ENCODE measurements around the gene HOXD12.

The HOXD12 gene

DNA sequence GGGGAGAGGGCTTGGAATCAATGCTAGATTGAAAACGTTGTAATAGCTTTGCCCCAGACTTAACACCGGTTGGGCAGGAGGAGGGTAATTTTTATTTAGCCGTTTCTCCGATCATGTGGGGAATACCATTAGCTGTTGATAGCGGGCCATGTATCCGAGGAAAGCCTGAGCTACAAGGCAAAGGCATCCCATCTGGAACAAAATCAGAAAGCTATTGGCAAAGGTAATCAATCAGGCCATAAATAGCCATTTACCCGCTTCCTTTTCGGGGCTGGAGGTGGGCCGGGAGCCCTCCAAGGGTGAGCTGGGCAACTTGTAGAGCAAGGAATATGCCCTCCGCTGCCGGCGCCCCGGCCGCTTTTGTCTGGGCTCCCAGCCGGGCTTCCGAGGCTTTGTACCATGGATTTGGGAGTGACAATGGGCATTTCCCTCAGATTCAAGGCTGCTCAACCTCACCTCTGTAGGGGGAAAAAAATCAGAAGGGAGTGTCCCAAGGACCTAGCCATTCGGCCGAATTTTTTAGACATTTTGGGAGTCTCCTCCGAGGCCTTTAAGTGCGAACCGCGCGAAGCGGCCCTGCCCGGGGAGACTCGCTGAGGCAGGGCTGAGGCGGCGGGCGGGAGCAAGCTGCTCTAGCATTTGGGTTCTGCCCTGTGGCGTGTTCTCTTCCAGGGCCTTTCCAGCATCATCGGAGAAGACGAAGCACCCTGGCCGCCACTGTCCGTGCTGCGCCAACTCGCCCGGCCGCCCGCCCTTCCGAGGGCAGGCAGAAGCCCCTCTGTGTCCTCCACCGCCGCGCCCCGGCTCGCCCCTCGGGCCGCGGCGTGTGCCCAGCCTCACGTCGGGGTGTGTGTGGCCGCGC, 21.8 kb downstream of the HOXD12 start:
- DNase-seq, result peak; percentile 28

GRCh38 chr2:176122052-176122682, 22.6 kb downstream of the HOXD12 start:
- no peak for DNase-seq

DNA sequence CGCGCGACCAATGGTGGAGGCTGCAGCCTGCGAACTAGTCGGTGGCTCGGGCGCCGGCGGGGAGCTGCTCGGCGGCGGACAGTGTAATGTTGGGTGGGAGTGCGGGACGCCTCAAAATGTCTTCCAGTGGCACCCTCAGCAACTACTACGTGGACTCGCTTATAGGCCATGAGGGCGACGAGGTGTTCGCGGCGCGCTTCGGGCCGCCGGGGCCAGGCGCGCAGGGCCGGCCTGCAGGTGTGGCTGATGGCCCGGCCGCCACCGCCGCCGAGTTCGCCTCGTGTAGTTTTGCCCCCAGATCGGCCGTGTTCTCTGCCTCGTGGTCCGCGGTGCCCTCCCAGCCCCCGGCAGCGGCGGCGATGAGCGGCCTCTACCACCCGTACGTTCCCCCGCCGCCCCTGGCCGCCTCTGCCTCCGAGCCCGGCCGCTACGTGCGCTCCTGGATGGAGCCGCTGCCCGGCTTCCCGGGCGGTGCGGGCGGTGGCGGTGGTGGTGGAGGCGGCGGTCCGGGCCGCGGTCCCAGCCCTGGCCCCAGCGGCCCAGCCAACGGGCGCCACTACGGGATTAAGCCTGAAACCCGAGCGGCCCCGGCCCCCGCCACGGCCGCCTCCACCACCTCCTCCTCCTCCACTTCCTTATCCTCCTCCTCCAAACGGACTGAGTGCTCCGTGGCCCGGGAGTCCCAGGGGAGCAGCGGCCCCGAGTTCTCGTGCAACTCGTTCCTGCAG, 23.3 kb downstream of the HOXD12 start, which contains the start of gene HOXD9:
Gene HOXD9 (plus strand): TSS at position 37 of the 728 bp plus-strand sequence. CDS start 50 bp downstream, at position 87.
- peak; percentile 86 for DNase-seq

- DNase-seq, result peak; percentile 28
Measured at GRCh38 chr2:176123411-176124109, 24.0 kb downstream of the HOXD12 start.

DNA sequence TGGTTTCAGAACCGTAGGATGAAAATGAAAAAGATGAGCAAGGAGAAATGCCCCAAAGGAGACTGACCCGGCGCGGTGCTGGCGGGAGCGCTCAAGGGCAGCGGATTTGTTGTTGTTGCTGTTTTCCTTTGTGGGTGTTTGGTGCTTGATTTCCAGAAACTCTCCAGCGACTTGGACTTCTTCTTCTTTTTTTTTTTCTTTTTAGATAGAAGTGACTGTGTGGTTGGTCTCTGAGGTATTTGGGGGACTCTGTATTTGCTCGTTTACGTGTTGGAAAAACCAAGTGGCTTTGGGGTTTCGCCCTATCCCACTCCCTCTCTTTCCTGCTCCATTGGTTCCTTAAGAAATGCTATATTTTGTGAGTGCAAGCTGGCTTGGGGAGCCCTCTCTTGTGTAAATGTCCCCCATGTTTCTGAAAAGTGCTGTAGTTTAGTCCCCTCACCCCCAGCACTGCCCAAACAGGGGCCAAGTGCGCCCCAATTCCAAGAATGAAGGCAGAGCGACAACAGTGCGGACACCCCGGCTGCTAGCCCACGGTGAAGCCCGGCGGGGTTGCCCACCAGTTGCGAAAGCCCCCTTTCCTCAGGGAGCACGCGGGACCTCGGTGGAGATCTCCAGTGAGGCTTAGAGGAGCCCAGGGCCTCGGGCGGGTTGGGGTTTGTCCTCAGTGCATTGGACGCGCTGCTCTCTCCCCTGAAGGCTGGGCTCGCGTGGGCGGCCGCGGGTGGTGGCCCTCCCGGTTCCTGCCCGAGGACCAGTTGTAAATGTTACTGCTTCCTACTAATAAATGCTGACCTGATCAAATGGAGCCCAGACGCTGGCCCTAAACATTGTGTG, 24.7 kb downstream of the HOXD12 start:
- DNase-seq, result peak; percentile 19

- DNase-seq, result no peak
Measured at GRCh38 chr2:176124947-176125771, 25.6 kb downstream of the HOXD12 start.

- no peak for DNase-seq
Measured at GRCh38 chr2:176125772-176126054, 26.1 kb downstream of the HOXD12 start.

DNA sequence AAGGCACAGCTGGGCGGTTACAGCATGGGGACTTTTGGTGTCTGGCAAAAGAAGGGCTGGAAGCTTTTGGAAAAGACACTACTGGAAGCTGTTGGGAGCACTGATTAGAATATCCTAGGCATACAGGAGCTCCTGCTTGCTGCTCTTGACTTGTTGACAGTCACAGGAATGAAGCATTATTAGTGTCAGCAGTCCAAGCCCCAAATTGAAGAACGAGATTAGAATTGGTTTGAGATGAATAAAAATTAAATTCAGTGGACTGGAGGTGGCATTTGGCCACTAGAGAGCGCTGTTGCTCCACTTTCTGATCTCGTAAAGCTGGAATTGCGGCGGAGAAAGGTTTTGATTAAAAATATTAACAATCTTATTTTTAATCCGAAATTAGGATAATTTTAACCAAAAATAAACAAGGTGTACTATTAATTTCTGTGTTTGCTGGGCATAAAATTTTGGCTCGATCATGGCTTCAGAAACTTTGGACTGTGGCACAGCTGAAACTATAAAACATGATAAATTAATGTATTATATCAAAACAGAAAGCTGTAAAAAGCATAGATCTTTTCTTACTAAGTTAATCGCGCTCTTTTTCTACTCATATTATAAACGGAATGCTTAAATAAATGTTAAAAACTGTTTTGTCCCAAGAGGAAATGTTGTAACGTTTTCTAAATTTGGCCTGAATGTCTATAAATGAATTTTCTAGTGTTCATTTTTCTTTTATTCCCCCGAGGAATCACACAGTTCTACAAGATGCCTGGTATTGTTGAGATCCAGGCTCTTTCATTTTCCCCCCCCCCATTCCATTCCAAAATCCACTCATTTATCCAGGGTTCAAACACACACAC, 27.6 kb downstream of the HOXD12 start:
- peak; percentile 84 for DNase-seq

DNA sequence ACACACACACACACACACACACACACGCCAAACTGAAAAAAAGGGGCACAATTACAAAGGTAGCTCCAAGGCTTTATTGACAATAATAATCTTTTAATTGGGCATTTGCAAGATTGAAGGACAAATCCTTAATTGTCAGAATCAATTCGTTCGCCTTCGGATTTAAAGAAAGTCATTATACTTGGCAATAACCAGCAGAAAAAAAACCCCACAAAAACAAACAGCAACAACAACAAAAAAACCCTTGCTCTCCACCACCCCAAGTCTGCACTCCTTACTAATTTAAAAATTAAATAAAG, 28.1 kb downstream of the HOXD12 start:
- no peak for DNase-seq

DNA sequence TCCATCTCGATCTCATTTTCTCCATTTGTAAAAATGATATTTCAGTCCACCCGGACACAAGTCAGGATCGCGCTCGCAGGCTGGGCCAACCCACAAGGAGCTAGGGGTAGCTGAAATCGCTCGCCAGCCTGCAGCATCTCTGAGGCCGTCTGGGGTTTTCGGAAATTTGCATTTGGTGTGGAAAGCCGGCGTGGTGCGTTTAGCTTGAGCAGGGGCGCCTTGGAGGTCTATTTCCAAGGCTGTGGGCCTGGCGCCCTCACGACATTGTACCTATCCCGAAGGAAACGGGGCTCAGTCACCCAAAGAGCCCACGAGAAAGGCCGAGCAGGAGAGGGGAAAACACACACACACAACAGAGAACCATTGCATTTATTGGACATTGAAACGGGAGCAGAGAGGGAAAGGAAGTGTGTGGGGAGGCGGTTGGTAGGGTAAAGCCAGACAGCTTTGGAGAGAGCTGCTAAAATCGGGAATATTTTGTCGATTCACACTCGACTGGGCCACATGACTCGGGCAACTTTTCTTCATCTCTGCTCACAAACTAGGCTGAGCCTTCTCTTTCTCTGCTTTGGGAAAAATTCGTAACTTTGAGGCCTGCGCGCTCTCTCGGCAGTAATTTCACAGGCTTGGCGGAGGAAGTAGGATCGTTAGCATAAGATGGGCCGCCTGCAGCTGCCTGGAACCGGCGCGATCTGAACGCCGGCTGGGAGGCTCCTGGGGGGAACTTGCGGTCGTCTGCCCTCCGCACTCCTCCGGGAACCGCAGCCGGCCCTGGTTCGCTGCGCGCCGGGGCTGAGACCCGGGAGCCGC, 28.8 kb downstream of the HOXD12 start:
- DNase-seq, result peak; percentile 73

- peak; percentile 88 for DNase-seq
Measured at GRCh38 chr2:176128982-176129796, 29.6 kb downstream of the HOXD12 start, which contains the start of gene HOXD8. Gene HOXD8 (plus strand): TSS chr2:176129705. CDS start chr2:176130367, 662 bp downstream.

DNA sequence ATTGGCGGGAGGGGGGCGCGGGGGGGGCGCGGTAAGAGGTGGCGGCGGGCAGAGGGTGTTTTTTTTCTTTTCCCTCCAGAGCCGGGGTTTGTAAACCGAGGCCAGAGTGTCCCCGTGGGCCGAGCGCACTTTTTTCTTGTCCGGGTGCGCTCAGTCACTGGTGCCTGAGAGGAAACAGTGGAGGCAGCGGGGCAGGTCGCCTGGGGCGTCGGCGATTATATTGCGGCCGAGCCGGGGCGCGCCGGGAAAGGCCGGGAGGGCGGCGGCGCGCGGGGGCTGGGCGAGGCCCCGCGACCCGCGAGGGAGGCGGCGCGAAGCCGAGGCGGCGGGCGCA, 30.2 kb downstream of the HOXD12 start:
- DNase-seq, result no peak

DNA sequence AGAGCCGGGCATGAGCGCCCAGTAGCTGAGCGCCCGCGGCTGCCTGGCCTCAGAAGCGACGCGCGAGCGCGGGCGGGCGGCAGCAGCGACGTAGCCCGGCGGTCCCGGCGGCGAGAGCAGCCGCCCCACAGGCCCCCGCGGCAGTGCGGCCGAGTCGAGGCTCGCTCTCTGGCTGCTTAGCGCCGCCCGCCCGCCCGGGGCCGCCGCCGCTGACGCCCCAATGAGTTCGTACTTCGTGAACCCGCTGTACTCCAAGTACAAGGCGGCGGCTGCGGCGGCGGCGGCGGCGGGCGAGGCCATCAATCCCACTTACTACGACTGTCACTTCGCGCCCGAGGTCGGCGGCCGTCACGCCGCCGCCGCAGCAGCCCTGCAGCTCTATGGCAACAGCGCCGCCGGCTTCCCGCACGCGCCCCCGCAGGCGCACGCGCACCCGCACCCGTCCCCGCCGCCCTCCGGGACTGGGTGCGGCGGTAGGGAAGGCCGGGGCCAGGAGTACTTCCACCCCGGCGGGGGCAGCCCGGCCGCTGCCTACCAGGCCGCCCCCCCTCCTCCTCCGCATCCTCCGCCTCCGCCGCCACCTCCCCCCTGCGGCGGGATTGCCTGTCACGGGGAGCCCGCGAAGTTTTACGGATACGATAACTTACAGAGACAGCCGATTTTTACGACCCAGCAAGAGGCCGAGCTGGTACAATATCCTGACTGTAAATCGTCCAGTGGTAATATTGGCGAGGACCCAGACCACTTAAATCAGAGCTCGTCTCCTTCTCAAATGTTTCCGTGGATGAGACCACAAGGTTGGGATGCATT, 30.8 kb downstream of the HOXD12 start:
- peak; percentile 77 for DNase-seq

DNA sequence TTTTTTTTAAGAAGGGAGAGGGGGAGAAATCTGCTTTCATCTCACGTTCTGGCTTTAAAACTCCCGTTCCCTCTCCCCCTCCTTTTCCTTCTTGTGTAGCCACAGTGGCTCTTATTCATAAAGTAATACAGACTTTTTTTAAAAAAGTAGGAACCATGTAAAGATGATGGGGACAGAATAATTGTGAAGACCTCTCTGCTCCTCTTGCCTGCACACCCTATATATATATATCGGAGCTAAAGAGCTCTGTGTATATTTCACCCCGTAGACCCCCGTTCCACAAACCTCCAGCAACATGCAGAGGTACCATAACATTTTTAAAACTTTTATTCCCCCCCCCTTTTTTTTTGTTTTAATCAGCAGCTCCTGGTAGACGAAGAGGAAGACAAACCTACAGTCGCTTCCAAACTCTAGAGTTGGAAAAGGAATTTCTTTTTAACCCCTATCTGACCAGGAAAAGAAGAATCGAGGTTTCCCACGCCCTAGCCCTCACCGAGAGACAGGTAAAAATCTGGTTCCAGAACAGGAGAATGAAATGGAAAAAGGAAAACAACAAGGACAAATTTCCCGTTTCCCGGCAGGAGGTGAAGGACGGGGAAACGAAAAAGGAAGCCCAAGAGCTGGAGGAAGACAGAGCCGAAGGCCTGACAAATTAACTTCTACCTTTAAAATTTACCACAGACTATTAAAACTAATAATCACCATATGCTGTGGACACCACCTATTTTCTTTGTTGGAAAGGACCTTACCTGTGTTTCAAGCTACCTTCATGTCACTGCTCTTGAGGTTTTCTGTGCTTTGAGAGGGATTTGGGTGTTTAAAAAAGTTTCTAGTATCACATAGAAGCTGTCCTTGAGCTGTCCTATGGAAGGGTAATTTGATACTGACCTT, 31.6 kb downstream of the HOXD12 start:
- no peak for DNase-seq

DNA sequence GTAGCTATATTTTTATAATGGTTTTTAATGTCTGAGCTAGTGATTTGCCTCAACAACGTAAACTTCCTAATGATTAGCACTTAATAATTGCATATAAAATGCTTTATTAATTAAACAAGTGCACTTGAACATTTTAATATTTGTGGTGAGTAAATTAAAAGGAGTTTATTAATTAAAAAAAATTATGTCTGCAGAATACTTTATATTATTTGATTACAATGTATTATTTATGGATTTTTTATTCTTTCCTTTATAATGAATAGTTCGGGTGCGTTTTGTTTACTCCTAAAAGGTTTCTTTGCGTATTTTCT, 32.2 kb downstream of the HOXD12 start:
- no peak for DNase-seq

- DNase-seq, result no peak
Measured at GRCh38 chr2:176132205-176133171, 32.9 kb downstream of the HOXD12 start.
